ENCODE measurements around the gene KLHDC4.

The KLHDC4 gene

GRCh38 chr16:87744750-87745514 lies 20.9 kb downstream of the KLHDC4 start:
- peak; percentile 69 for DNase-seq (ENCODE audit: low spot score)
- H3K4me3 ChIP-seq (ENCODE audit: severe bottlenecking) = no peak overlapping the region
- H3K36me3 ChIP-seq (ENCODE audit: low read depth) = peaks cover 48% of the 10 kb centered on the region
- H3K27ac ChIP-seq (ENCODE audit: poor library complexity, severe bottlenecking) = no peak overlapping the region
- TF ChIP-seq CTCF (IDR thresholded peaks at IDR 0.05; ENCODE audit: poor library complexity, severe bottlenecking) = no peak
- H3K4me1 ChIP-seq (ENCODE audit: insufficient read depth, poor library complexity, severe bottlenecking) = no peaks in the 10 kb centered on the region
- no peaks in the 10 kb centered on the region for H3K27me3 ChIP-seq (ENCODE audit: insufficient read depth, poor library complexity, severe bottlenecking)
- H3K9me3 ChIP-seq (ENCODE audit: severe bottlenecking) = no peaks in the 10 kb centered on the region
- ATAC-seq (ENCODE audit: low read depth) = 0 out of 3 replicates have a peak, but pooled peaks have one; percentile 29

- peaks cover 36% of the 10 kb centered on the region for H3K36me3 ChIP-seq (ENCODE audit: low read depth)
- no peak for ATAC-seq (ENCODE audit: low read depth)
- no peak for DNase-seq (ENCODE audit: low spot score)
- no peaks in the 10 kb centered on the region for H3K9me3 ChIP-seq (ENCODE audit: severe bottlenecking)
- H3K4me1 ChIP-seq (ENCODE audit: insufficient read depth, poor library complexity, severe bottlenecking) = no peaks in the 10 kb centered on the region
- H3K27me3 ChIP-seq (ENCODE audit: insufficient read depth, poor library complexity, severe bottlenecking) = no peaks in the 10 kb centered on the region
- no peak overlapping the region for H3K4me3 ChIP-seq (ENCODE audit: severe bottlenecking)
- no peak for TF ChIP-seq CTCF (IDR thresholded peaks at IDR 0.05; ENCODE audit: poor library complexity, severe bottlenecking)
- no peak overlapping the region for H3K27ac ChIP-seq (ENCODE audit: poor library complexity, severe bottlenecking)
These were observed 22.9 kb downstream of the KLHDC4 start for GRCh38 chr16:87742781-87743490.

- Histone ChIP-seq H3K4me3 (ENCODE audit: severe bottlenecking) (no peak overlapping the region), H3K9me3 (ENCODE audit: severe bottlenecking) (no peaks in the 10 kb centered on the region), H3K4me1 (ENCODE audit: insufficient read depth, poor library complexity, severe bottlenecking) (no peaks in the 10 kb centered on the region), H3K36me3 (ENCODE audit: low read depth) (peaks cover 31% of the 10 kb centered on the region), H3K27ac (ENCODE audit: poor library complexity, severe bottlenecking) (no peak overlapping the region), H3K27me3 (ENCODE audit: insufficient read depth, poor library complexity, severe bottlenecking) (no peaks in the 10 kb centered on the region)
- ATAC-seq (ENCODE audit: low read depth) = no peak
- no peak for TF ChIP-seq CTCF (IDR thresholded peaks at IDR 0.05; ENCODE audit: poor library complexity, severe bottlenecking)
- DNase-seq (ENCODE audit: low spot score) = no peak
These were observed 23.9 kb downstream of the KLHDC4 start for GRCh38 chr16:87741700-87742415.

- no peak overlapping the region for H3K4me3 ChIP-seq (ENCODE audit: severe bottlenecking)
- no peak for TF ChIP-seq CTCF (IDR thresholded peaks at IDR 0.05; ENCODE audit: poor library complexity, severe bottlenecking)
- peaks cover 22% of the 10 kb centered on the region for H3K36me3 ChIP-seq (ENCODE audit: low read depth)
- H3K27ac ChIP-seq (ENCODE audit: poor library complexity, severe bottlenecking) = no peak overlapping the region
- DNase-seq (ENCODE audit: low spot score) = no peak
- no peaks in the 10 kb centered on the region for H3K4me1 ChIP-seq (ENCODE audit: insufficient read depth, poor library complexity, severe bottlenecking)
- H3K27me3 ChIP-seq (ENCODE audit: insufficient read depth, poor library complexity, severe bottlenecking) = no peaks in the 10 kb centered on the region
- no peak for ATAC-seq (ENCODE audit: low read depth)
- H3K9me3 ChIP-seq (ENCODE audit: severe bottlenecking) = no peaks in the 10 kb centered on the region
These were observed 24.8 kb downstream of the KLHDC4 start for GRCh38 chr16:87740909-87741424.

Data from RWPE2 (cell line).